ENCODE measurements around the gene PNPLA8. TPM values are rescaled to one million over a fixed set of nuclear protein-coding genes. Genes with fewer than 3 reads are reported as not detected.
"Not testable (repeated sequence)": the region's sequence is repeated elsewhere in the genome, so short reads cannot be mapped to it uniquely, and the experiment has no call there.

Gene PNPLA8
- total RNA-seq, 2 donors from 2014 or later: 14.1 to 28.8 TPM

DNA sequence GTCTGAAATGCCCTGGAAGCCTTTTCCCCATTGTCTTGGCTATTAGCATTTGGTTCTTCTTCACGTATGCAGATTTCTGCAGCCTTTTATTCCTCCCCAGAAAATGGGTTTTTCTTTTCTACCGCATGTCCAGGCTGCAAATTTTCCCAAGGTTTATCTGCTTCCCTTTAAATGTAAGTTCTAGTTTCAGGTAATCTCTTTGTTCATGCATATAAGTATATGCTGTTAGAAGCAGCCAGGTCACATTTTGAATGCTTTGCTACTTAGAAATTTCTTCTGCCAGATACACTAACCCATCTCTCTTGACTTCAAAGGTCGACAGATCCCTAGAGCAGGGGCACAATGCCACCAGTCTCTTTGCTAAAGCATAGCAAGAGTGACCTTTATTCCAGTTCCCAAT, 31.3 kb upstream of the PNPLA8 start:
- Histone ChIP-seq H3K36me3 (no peaks in the 10 kb centered on the region), H3K27me3 (no peaks in the 10 kb centered on the region), H3K4me1 (no peaks in the 10 kb centered on the region), H3K9ac (ENCODE audit: low read depth in 2 of 2, low read length in 2 of 2) (no peak overlapping the region), H3K27ac (no peak overlapping the region), H3K4me3 (no peak overlapping the region), H3K9me3 (no peaks in the 10 kb centered on the region)
- TF ChIP-seq, protein P1, sequence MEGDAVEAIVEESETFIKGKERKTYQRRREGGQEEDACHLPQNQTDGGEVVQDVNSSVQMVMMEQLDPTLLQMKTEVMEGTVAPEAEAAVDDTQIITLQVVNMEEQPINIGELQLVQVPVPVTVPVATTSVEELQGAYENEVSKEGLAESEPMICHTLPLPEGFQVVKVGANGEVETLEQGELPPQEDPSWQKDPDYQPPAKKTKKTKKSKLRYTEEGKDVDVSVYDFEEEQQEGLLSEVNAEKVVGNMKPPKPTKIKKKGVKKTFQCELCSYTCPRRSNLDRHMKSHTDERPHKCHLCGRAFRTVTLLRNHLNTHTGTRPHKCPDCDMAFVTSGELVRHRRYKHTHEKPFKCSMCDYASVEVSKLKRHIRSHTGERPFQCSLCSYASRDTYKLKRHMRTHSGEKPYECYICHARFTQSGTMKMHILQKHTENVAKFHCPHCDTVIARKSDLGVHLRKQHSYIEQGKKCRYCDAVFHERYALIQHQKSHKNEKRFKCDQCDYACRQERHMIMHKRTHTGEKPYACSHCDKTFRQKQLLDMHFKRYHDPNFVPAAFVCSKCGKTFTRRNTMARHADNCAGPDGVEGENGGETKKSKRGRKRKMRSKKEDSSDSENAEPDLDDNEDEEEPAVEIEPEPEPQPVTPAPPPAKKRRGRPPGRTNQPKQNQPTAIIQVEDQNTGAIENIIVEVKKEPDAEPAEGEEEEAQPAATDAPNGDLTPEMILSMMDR (IDR thresholded peaks at IDR 0.05): no peak
- intact Hi-C loops (cut with DNase I): no loop called here
- no peak for DNase-seq

DNA sequence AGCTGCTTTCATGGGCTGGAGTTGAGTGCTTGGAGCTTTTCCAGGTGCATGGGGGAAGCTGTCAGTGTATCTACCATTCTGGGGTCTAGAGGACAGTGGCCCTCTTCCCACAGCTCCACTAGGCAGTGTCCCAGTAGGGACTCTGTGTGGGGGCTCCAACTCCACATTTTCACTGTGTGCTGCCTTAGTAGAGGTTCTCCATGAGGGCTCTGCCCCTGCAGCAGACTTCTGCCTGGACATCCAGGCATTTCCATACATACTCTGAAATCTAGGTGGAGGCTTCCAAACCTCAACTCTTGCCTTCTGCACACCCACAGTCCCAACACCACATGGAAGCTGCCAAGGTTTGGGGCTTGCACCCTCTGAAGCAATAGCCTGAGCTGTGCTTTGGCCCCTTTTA, 30.7 kb upstream of the PNPLA8 start:
- H3K4me1 ChIP-seq; H3K9me3 ChIP-seq; H3K36me3 ChIP-seq; H3K27ac ChIP-seq; DNase-seq; H3K4me3 ChIP-seq; H3K9ac ChIP-seq (ENCODE audit: low read depth in 2 of 2, low read length in 2 of 2); intact Hi-C loops (cut with DNase I); H3K27me3 ChIP-seq: not testable (repeated sequence)

DNA sequence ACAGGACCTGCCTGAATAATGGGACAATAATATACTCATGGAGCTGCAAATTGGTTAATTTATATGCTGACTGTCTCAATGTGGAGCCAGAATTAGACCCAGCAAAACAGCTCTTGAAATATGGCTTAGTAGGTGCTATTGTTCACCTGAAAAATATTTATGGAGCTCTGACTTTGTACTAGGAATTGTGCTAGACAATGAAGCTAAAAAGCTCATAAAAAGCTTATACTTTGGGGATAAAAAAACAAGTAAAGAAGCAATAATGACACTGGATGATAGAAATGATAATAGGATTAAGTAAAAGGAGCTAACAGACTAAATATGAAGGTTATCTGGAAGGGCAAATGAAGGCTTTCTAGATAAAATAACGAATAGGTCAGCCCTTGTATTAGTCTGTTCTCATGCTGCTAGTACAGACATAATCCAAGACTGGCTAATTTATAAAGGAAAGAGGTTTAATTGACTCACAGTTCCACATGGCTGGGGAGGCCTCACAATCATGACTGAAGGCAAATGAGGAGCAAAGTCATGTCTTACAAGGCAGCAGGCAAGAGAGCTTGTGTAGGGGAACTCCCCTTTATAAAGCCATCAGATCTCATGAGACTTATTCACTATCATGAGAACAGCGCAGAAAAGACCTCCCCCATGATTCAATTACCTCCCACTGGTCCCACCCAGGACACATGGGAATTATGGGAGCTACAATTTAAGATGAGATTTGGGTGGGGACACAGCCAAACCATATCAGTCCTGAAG, 22.4 kb upstream of the PNPLA8 start:
- H3K9ac ChIP-seq (ENCODE audit: low read depth in 2 of 2, low read length in 2 of 2); H3K4me1 ChIP-seq; DNase-seq; H3K36me3 ChIP-seq; H3K4me3 ChIP-seq; intact Hi-C loops (cut with DNase I); H3K27ac ChIP-seq; H3K27me3 ChIP-seq; H3K9me3 ChIP-seq: not testable (repeated sequence)

DNA sequence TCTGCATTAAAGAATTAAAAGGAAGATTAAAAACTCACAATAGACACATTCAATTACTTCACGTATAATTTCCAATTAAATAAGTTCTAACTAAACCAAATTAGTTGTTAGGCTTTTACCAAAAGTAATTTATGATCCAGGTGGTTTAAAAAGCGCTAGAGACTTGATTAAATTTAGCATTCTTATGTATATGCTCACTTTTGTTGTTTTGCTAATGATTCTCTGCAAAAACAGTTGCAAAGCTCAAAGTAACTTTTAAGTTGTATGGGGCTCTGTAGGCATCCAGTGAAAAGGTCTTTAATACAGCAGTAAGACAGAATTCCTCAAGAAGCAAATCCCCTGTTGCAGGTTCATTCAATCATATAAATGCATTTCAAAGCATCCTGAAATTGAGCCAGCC, 15.5 kb upstream of the PNPLA8 start:
- Histone ChIP-seq H3K4me1 (no peaks in the 10 kb centered on the region), H3K9me3 (no peaks in the 10 kb centered on the region), H3K27ac (no peak overlapping the region), H3K36me3 (no peaks in the 10 kb centered on the region), H3K4me3 (no peak overlapping the region), H3K27me3 (no peaks in the 10 kb centered on the region), H3K9ac (ENCODE audit: low read depth in 2 of 2, low read length in 2 of 2) (no peak overlapping the region)
- intact Hi-C loops (cut with DNase I): no loop called here
- TF ChIP-seq, protein P1 (IDR thresholded peaks at IDR 0.05): no peak
- DNase-seq: no peak

DNA sequence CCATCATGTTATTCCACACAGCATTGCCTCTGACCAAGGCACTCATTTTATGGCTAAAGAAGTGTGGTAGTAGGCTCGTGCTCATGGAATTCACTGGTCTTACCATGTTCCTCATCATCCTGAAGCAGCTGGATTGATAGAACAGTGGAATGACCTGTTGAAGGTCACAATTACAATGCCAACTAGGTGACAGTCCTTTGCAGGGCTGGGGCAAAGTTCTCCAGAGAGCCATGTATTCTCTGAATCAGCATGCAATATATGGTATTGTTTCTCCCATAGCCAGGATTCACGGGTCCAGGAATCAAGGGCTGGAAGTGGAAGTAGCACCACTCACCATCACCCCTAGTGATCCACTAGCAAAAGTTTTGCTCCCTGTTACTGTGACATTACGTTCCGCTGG, 12.8 kb upstream of the PNPLA8 start:
- H3K9me3 ChIP-seq; H3K36me3 ChIP-seq; H3K4me3 ChIP-seq; H3K4me1 ChIP-seq; DNase-seq; H3K9ac ChIP-seq (ENCODE audit: low read depth in 2 of 2, low read length in 2 of 2); intact Hi-C loops (cut with DNase I); H3K27ac ChIP-seq; H3K27me3 ChIP-seq: not testable (repeated sequence)

DNA sequence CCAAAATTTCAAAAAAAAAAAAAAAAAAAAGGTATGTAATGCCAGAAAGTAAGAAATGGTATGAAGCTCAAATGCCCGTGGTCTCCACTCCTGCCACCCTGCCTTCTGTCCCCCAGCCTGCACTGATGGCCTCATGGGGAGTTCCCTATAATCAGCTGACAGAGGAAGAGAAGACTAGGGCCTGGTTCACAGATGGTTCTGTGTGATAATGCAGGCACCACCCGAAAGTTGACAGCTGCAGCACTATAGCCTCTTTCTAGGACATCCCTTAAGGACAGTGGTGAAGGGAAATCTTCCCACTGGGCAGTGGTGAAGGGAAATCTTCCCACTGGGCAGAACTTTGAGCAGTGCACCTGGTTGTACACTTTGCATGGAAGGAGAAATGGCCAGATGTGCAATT, 12.3 kb upstream of the PNPLA8 start:
- H3K27ac ChIP-seq; H3K4me1 ChIP-seq; H3K27me3 ChIP-seq; intact Hi-C loops (cut with DNase I); H3K36me3 ChIP-seq; H3K4me3 ChIP-seq; DNase-seq; H3K9ac ChIP-seq (ENCODE audit: low read depth in 2 of 2, low read length in 2 of 2); H3K9me3 ChIP-seq: not testable (repeated sequence)

DNA sequence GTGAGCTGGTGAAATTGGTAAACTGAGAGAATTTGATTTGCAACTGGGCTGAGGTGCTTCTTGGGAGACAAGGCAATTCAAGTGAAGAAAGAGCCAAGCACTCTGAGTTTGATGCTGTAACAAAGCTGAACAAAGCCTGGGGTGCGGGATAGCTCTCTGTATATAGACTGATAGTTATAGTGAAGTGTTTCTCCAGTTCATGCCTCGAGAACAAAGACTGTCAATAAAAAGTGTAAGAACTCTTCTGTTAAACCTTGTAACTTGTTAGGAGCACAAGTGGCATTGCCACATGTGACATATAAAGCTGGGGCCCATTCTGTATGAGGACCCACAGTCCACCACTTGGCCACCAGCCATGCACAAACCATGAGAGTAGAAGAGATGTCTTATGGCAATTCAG, 11.3 kb upstream of the PNPLA8 start:
- H3K4me3 ChIP-seq: no peak overlapping the region
- intact Hi-C loops (cut with DNase I): no loop called here
- H3K9me3 ChIP-seq: no peaks in the 10 kb centered on the region
- H3K4me1 ChIP-seq: no peaks in the 10 kb centered on the region
- TF ChIP-seq, protein P1 (IDR thresholded peaks at IDR 0.05): no peak
- H3K27me3 ChIP-seq: no peaks in the 10 kb centered on the region
- DNase-seq: no peak
- no peaks in the 10 kb centered on the region for H3K36me3 ChIP-seq
- no peak overlapping the region for H3K27ac ChIP-seq
- H3K9ac ChIP-seq (ENCODE audit: low read depth in 2 of 2, low read length in 2 of 2): no peak overlapping the region

Measured in colonic mucosa (tissue), 4 donors.